DOHH2 (cell line): ENCODE data around the gene JAK1.

Experiments
- EZH2phosphoT487 ChIP-seq: fragments of 200-600 bp; sonication (generic); IDR thresholded peaks from 2 replicates; pipeline ENCODE4 v1.6.1; 2017; ENCODE audit warnings: borderline replicate concordance, mild to moderate bottlenecking, antibody characterized with exemption, low read length, moderate library complexity, mixed read lengths
- TF ChIP-seq, protein P1 (sequence below): fragments of 200-600 bp; sonication (generic); IDR thresholded peaks from one replicate; pipeline ENCODE4 v1.5.1; 2014; ENCODE audit warnings: antibody characterized with exemption, mild to moderate bottlenecking, low read depth, low read length; ENCODE audit not compliant: poor library complexity, severe bottlenecking

DNA sequence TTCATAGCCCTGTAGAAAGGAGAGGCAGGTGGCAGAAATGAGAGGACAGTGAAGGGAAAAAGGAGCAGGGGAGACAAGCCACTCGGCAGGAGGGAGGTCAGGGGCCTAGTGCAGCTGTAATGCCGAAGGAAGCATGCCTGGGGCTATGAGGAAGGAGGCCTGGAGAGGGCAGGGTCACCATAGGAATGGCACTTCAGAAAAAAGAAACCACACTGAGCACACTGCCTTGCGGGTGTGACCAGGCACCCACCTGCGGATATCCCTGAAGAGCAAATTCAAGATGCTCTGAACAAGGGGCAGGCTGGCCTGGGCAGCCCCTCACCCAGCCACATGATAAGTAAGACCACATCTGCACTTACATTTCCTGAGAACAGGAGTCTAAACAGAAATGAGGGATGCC, 104.7 kb downstream of the JAK1 start:
- TF ChIP-seq, protein P1, sequence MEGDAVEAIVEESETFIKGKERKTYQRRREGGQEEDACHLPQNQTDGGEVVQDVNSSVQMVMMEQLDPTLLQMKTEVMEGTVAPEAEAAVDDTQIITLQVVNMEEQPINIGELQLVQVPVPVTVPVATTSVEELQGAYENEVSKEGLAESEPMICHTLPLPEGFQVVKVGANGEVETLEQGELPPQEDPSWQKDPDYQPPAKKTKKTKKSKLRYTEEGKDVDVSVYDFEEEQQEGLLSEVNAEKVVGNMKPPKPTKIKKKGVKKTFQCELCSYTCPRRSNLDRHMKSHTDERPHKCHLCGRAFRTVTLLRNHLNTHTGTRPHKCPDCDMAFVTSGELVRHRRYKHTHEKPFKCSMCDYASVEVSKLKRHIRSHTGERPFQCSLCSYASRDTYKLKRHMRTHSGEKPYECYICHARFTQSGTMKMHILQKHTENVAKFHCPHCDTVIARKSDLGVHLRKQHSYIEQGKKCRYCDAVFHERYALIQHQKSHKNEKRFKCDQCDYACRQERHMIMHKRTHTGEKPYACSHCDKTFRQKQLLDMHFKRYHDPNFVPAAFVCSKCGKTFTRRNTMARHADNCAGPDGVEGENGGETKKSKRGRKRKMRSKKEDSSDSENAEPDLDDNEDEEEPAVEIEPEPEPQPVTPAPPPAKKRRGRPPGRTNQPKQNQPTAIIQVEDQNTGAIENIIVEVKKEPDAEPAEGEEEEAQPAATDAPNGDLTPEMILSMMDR, result no peak
- TF ChIP-seq EZH2phosphoT487, result no peak
